PC-3 (cell line): ENCODE measurements around the gene CD4. TPM values are rescaled to one million over a fixed set of nuclear protein-coding genes. Genes with fewer than 3 reads are reported as not detected.

Experiments used
- ATAC-seq: fragments of 200-7000 bp; cut with Tn5 transposase; 2 replicates; pipeline ENCODE4 v1.9.1; 2020; ENCODE audit warnings: mild to moderate bottlenecking, moderate library complexity
- BruUV-seq: library from RNA; stranded (reverse); fragments of 400-500 nt; replicated peaks from 2 replicates; lab custom pipeline; 2021; lab: Mats Ljungman, UMichigan
- CTCF ChIA-PET: fragments of 300-600 bp; sonication (Branson Sonifier 250); formaldehyde crosslinking; loops from one replicate; lab custom pipeline; 2022; ENCODE audit warnings: antibody characterized with exemption; lab: Charles Lee
- POLR2A ChIA-PET: fragments of 300-600 bp; sonication (Branson Sonifier 250); formaldehyde crosslinking; loops from one replicate; lab custom pipeline; 2022; ENCODE audit warnings: antibody characterized with exemption; ENCODE audit not compliant: unreplicated experiment; lab: Charles Lee
- DNase-seq: peaks from one replicate; pipeline ENCODE4 v3.0.0-alpha.2; 2015
- H2AFZ ChIP-seq: fragments of 300-600 bp; sonication (generic); 2 replicates; pipeline ENCODE4 v1.6.0; 2016; ENCODE audit warnings: antibody characterized with exemption, low read length
- H3F3A ChIP-seq: fragments of 300-600 bp; sonication (generic); one replicate; pipeline ENCODE4 v1.6.0; 2017; ENCODE audit warnings: antibody characterized with exemption, low read length, control low read depth, mild to moderate bottlenecking; ENCODE audit not compliant: unreplicated experiment
- H3K27ac ChIP-seq: fragments of 300-600 bp; sonication (generic); 2 replicates; pipeline ENCODE4 v1.5.1; 2016; ENCODE audit warnings: mild to moderate bottlenecking, low read length
- H3K27me3 ChIP-seq: fragments of 300-600 bp; sonication (generic); 2 replicates; pipeline ENCODE4 v1.6.1; 2016; ENCODE audit warnings: low read length, mixed read lengths
- H3K36me3 ChIP-seq: fragments of 300-600 bp; sonication (generic); 2 replicates; pipeline ENCODE4 v1.6.1; 2016; ENCODE audit warnings: low read depth, mixed run types, low read length, mixed read lengths
- H3K4me1 ChIP-seq: fragments of 300-600 bp; sonication (generic); 2 replicates; pipeline ENCODE4 v1.5.1; 2016; ENCODE audit warnings: low read length; ENCODE audit not compliant: insufficient read depth
- H3K4me2 ChIP-seq: fragments of 300-600 bp; sonication (generic); 2 replicates; pipeline ENCODE4 v1.6.0; 2016; ENCODE audit warnings: low read length
- H3K4me3 ChIP-seq: fragments of 300-600 bp; sonication (generic); 2 replicates; pipeline ENCODE4 v1.5.1; 2016; ENCODE audit warnings: mild to moderate bottlenecking, low read length, mixed read lengths
- H3K79me2 ChIP-seq: fragments of 300-600 bp; sonication (generic); 2 replicates; pipeline ENCODE4 v1.6.1; 2017; ENCODE audit warnings: low read length, mixed read lengths
- H3K9ac ChIP-seq: fragments of 300-600 bp; sonication (generic); 2 replicates; pipeline ENCODE4 v1.6.0; 2016; ENCODE audit warnings: mild to moderate bottlenecking, low read length
- H3K9me2 ChIP-seq: fragments of 300-600 bp; sonication (generic); replicated peaks from 2 replicates; pipeline ENCODE4 v1.6.1; 2016; ENCODE audit warnings: mixed run types, low read length, mixed read lengths
- H3K9me3 ChIP-seq: fragments of 300-600 bp; sonication (generic); 2 replicates; pipeline ENCODE4 v1.6.1; 2016; ENCODE audit warnings: low read length, mixed read lengths
- H4K20me1 ChIP-seq: fragments of 300-600 bp; sonication (generic); 2 replicates; pipeline ENCODE4 v1.6.1; 2016; ENCODE audit warnings: low read length, mixed read lengths
- EZH2 ChIP-seq: fragments of 300-600 bp; sonication (generic); IDR thresholded peaks from one replicate; pipeline ENCODE4 v1.6.1; 2017; ENCODE audit warnings: antibody characterized with exemption, mild to moderate bottlenecking, low read length; ENCODE audit not compliant: unreplicated experiment
- EZH2phosphoT487 ChIP-seq: fragments of 300-600 bp; sonication (generic); IDR thresholded peaks from 2 replicates; pipeline ENCODE4 v1.6.1; 2018; ENCODE audit warnings: mild to moderate bottlenecking, antibody characterized with exemption, low read length, borderline replicate concordance
- intact Hi-C: fragments of 100-400 bp; cut with micrococcal nuclease; formaldehyde crosslinking; loops from 2 replicates; pipeline ENCODE4 v1.9.0; 2023
- total RNA-seq: library from RNA; depleted of rRNA; stranded (reverse); fragments of >200 nt; gene quantifications from 2 replicates; pipeline ENCODE4 v1.2.3, GENCODE V29; 2014
- TF ChIP-seq, protein P1 (sequence below): fragments of 300-600 bp; sonication (generic); conservative IDR thresholded peaks from 2 replicates; pipeline ENCODE4 v1.5.1; 2017; ENCODE audit warnings: antibody characterized with exemption, low read depth, mild to moderate bottlenecking, low read length

The CD4 gene
- total RNA-seq, 1 experiment from 2014 or later = not detected

- POLR2A ChIA-PET = interaction anchor here (0.5 to 0.7 kb wide), 3 partner anchors 8 to 231 kb away, joined by 3 to 16 read pairs (median 6); partner anchors contain the start of gene LPAR5
- intact Hi-C loops = loop anchor here (5.0 kb wide), 1 partner anchor 60 kb away; the partner anchor contains the start of gene ATN1
- DNase-seq = peak; percentile 24
Measured at GRCh38 chr12:6866920-6867412, 77.6 kb downstream of the CD4 start.

DNA sequence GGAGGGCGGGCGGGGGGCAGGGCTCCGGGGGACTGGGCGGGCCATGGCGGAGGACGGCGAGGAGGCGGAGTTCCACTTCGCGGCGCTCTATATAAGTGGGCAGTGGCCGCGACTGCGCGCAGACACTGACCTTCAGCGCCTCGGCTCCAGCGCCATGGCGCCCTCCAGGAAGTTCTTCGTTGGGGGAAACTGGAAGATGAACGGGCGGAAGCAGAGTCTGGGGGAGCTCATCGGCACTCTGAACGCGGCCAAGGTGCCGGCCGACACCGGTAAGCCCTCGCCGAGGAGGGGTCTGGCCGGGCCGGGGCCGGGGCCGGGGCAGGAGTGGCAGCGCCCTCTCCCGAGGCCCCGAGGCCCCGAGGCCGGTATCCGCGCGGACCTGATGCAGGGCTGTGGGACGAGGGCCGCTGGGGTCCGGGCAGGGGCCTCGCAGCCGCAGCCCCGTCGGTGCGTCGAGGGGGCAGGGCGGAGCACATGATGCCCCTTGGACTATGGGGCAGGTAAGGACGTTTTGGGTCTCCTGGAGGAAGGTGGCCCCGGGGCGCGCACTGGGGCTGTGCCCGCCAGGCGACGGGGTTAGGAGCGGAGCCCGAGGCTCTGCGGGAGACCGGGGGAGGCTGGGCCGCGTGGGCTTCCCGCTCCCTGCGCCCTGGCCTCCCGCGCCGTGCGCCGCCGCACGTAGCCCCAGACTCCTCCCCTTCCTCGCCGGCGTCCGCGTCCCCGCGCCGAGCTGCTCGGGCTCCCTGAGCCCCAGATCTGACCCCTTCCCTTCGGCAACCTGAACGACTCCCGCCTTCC, 78.3 kb downstream of the CD4 start, which contains the start of gene TPI1:
TSS of gene TPI1 (plus strand) at position 119 of the 798 bp plus-strand sequence. CDS start at position 155, 36 bp downstream.
- H3K9me2 ChIP-seq = no peaks in the 10 kb centered on the region
- H3K27me3 ChIP-seq = no peaks in the 10 kb centered on the region
- peak; percentile 57 for ATAC-seq
- ChIA-PET POLR2A (interaction anchor here (0.7 kb wide), 1 partner anchor 147 kb away, joined by 6 read pairs; no protein-coding TSS in a partner anchor), CTCF (no interaction called here)
- intact Hi-C loops = loop anchor here (5.0 kb wide), 1 partner anchor 60 kb away; the partner anchor contains the start of gene ATN1
- H3K4me1 ChIP-seq = peaks cover 38% of the 10 kb centered on the region
- no peaks in the 10 kb centered on the region for H3K9me3 ChIP-seq
- peak within 1 kb of the TSS; percentile 98 for H3K4me2 ChIP-seq
- TF ChIP-seq EZH2phosphoT487 (no peak), EZH2 (no peak)
- TF ChIP-seq, protein P1, sequence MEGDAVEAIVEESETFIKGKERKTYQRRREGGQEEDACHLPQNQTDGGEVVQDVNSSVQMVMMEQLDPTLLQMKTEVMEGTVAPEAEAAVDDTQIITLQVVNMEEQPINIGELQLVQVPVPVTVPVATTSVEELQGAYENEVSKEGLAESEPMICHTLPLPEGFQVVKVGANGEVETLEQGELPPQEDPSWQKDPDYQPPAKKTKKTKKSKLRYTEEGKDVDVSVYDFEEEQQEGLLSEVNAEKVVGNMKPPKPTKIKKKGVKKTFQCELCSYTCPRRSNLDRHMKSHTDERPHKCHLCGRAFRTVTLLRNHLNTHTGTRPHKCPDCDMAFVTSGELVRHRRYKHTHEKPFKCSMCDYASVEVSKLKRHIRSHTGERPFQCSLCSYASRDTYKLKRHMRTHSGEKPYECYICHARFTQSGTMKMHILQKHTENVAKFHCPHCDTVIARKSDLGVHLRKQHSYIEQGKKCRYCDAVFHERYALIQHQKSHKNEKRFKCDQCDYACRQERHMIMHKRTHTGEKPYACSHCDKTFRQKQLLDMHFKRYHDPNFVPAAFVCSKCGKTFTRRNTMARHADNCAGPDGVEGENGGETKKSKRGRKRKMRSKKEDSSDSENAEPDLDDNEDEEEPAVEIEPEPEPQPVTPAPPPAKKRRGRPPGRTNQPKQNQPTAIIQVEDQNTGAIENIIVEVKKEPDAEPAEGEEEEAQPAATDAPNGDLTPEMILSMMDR = no peak
- peak within 1 kb of the TSS; percentile 86 for H2AFZ ChIP-seq
- DNase-seq = peak; percentile 67
- H3K79me2 ChIP-seq = peaks cover 28% of the 10 kb centered on the region
- peaks cover 27% of the 10 kb centered on the region for H3K36me3 ChIP-seq
- peaks cover 3% of the 10 kb centered on the region for H3F3A ChIP-seq
- H3K4me3 ChIP-seq = peak within 1 kb of the TSS; percentile 97
- peaks cover 23% of the 10 kb centered on the region for H4K20me1 ChIP-seq
- BruUV-seq = no TSS peak
- peak within 1 kb of the TSS; percentile 56 for H3K27ac ChIP-seq
- H3K9ac ChIP-seq = peak within 1 kb of the TSS; percentile 97

More at GRCh38 chr12:6866920-6867412, 77.6 kb downstream of the CD4 start:
- peak; percentile 32 for ATAC-seq
- peak overlapping the region; percentile 9; the same call in 1 of the 2 replicates for H3K27ac ChIP-seq
- H3K4me3 ChIP-seq = peak overlapping the region; percentile 73
- H3K4me2 ChIP-seq = peak overlapping the region; percentile 98
- TF ChIP-seq EZH2phosphoT487 = no peak
- TF ChIP-seq, protein P1 = no peak
- TF ChIP-seq EZH2 = no peak
- peaks cover 2% of the 10 kb centered on the region for H3F3A ChIP-seq
- CTCF ChIA-PET = no interaction called here
- 0 out of 2 replicates have a peak overlapping the region, but pooled peaks have one; percentile 20 for H3K9ac ChIP-seq
- H3K27me3 ChIP-seq = no peaks in the 10 kb centered on the region
- H3K9me3 ChIP-seq = no peaks in the 10 kb centered on the region
- BruUV-seq = TSS peak; percentile 26
- H3K4me1 ChIP-seq = peaks cover 36% of the 10 kb centered on the region
- H3K36me3 ChIP-seq = peaks cover 27% of the 10 kb centered on the region
- peak overlapping the region; percentile 86 for H2AFZ ChIP-seq
- H4K20me1 ChIP-seq = peaks cover 23% of the 10 kb centered on the region
- no peaks in the 10 kb centered on the region for H3K9me2 ChIP-seq
- peaks cover 28% of the 10 kb centered on the region for H3K79me2 ChIP-seq
